KMS-11 (cell line): ENCODE data around the gene SCGB3A2.

Source experiments
- H2AFZ ChIP-seq: fragments of 200-600 bp; sonication (generic); 2 replicates; pipeline ENCODE4 v1.6.1; 2016; ENCODE audit warnings: antibody characterized with exemption, mixed run types, low read depth
- H3K27ac ChIP-seq: fragments of 200-600 bp; sonication (generic); 2 replicates; pipeline ENCODE4 v1.6.1; 2016; ENCODE audit warnings: mild to moderate bottlenecking, mixed run types
- H3K27me3 ChIP-seq: fragments of 200-600 bp; sonication (generic); 2 replicates; pipeline ENCODE4 v1.6.1; 2017; ENCODE audit warnings: mild to moderate bottlenecking, low read depth, mixed run types, moderate library complexity; ENCODE audit not compliant: insufficient read depth
- H3K36me3 ChIP-seq: fragments of 200-600 bp; sonication (generic); 2 replicates; pipeline ENCODE4 v1.6.1; 2017; ENCODE audit warnings: mild to moderate bottlenecking, mixed run types; ENCODE audit not compliant: insufficient read depth
- H3K4me1 ChIP-seq: fragments of 200-600 bp; sonication (generic); 2 replicates; pipeline ENCODE4 v1.6.1; 2016; ENCODE audit warnings: mild to moderate bottlenecking, low read depth, mixed run types; ENCODE audit not compliant: poor library complexity, severe bottlenecking
- H3K4me2 ChIP-seq: fragments of 200-600 bp; sonication (generic); 2 replicates; pipeline ENCODE4 v1.7.0; 2016; ENCODE audit warnings: mild to moderate bottlenecking, mixed run types
- H3K4me3 ChIP-seq: fragments of 200-600 bp; sonication (generic); IDR thresholded peaks from 2 replicates; pipeline ENCODE4 v1.6.1; 2017; ENCODE audit warnings: low read depth, low read length, mixed read lengths; ENCODE audit not compliant: insufficient read depth
- H3K79me2 ChIP-seq: fragments of 200-600 bp; sonication (generic); 2 replicates; pipeline ENCODE4 v1.6.1; 2016; ENCODE audit warnings: low read depth, mixed run types; ENCODE audit not compliant: insufficient read depth
- H3K9ac ChIP-seq: fragments of 200-600 bp; sonication (generic); 2 replicates; pipeline ENCODE4 v1.6.1; 2016; ENCODE audit warnings: mild to moderate bottlenecking, mixed run types
- H4K20me1 ChIP-seq: fragments of 200-600 bp; sonication (generic); 2 replicates; pipeline ENCODE4 v1.6.1; 2016; ENCODE audit warnings: mild to moderate bottlenecking, mixed run types; ENCODE audit not compliant: insufficient read depth
- CTCF ChIP-seq: fragments of 200-600 bp; sonication (generic); conservative IDR thresholded peaks from 2 replicates; pipeline ENCODE4 v1.6.1; 2017; ENCODE audit warnings: low read depth, mild to moderate bottlenecking, antibody characterized with exemption, low read length, moderate library complexity, mixed read lengths

SCGB3A2 gene

GRCh38 chr5:147902609-147903115, 24.2 kb downstream of the SCGB3A2 start:
- H3K9ac ChIP-seq = no peak overlapping the region
- no peak overlapping the region for H3K27ac ChIP-seq
- H3K4me1 ChIP-seq = no peaks in the 10 kb centered on the region
- H4K20me1 ChIP-seq = no peaks in the 10 kb centered on the region
- H2AFZ ChIP-seq = no peak overlapping the region
- no peaks in the 10 kb centered on the region for H3K36me3 ChIP-seq
- H3K4me2 ChIP-seq = no peak overlapping the region
- no peak for TF ChIP-seq CTCF
- H3K79me2 ChIP-seq = no peaks in the 10 kb centered on the region
- H3K4me3 ChIP-seq = no peak overlapping the region
- no peaks in the 10 kb centered on the region for H3K27me3 ChIP-seq

GRCh38 chr5:147904110-147904509, 25.6 kb downstream of the SCGB3A2 start:
- H3K9ac ChIP-seq = no peak overlapping the region
- H3K4me3 ChIP-seq = no peak overlapping the region
- no peaks in the 10 kb centered on the region for H3K27me3 ChIP-seq
- no peak overlapping the region for H3K4me2 ChIP-seq
- no peak overlapping the region for H2AFZ ChIP-seq
- no peaks in the 10 kb centered on the region for H3K4me1 ChIP-seq
- no peaks in the 10 kb centered on the region for H3K36me3 ChIP-seq
- TF ChIP-seq CTCF = no peak
- no peaks in the 10 kb centered on the region for H4K20me1 ChIP-seq
- no peaks in the 10 kb centered on the region for H3K79me2 ChIP-seq
- H3K27ac ChIP-seq = no peak overlapping the region

- no peaks in the 10 kb centered on the region for H3K36me3 ChIP-seq
- H3K4me2 ChIP-seq = no peak within 1 kb of the TSS
- H2AFZ ChIP-seq = no peak within 1 kb of the TSS
- no peak within 1 kb of the TSS for H3K4me3 ChIP-seq
- H3K4me1 ChIP-seq = no peaks in the 10 kb centered on the region
- H3K79me2 ChIP-seq = no peaks in the 10 kb centered on the region
- TF ChIP-seq CTCF = no peak
- H3K27ac ChIP-seq = no peak within 1 kb of the TSS
- no peak within 1 kb of the TSS for H3K9ac ChIP-seq
- no peaks in the 10 kb centered on the region for H3K27me3 ChIP-seq
- no peaks in the 10 kb centered on the region for H4K20me1 ChIP-seq
Measured at GRCh38 chr5:147906326-147907095, 28.0 kb downstream of the SCGB3A2 start, which contains the start of gene C5orf46. Gene C5orf46, minus strand, starts transcription at chr5:147906538. Its CDS starts 37 bp downstream, at chr5:147906501.

- no peaks in the 10 kb centered on the region for H3K36me3 ChIP-seq
- H3K4me1 ChIP-seq = no peaks in the 10 kb centered on the region
- H3K4me2 ChIP-seq = no peak overlapping the region
- H3K27me3 ChIP-seq = no peaks in the 10 kb centered on the region
- TF ChIP-seq CTCF = no peak
- no peak overlapping the region for H2AFZ ChIP-seq
- no peak overlapping the region for H3K4me3 ChIP-seq
- H3K9ac ChIP-seq = no peak overlapping the region
- no peak overlapping the region for H3K27ac ChIP-seq
- no peaks in the 10 kb centered on the region for H4K20me1 ChIP-seq
- no peaks in the 10 kb centered on the region for H3K79me2 ChIP-seq
Measured at GRCh38 chr5:147911427-147911826, 32.9 kb downstream of the SCGB3A2 start.
